ENCODE measurements around the gene GAPDH. TPM values are rescaled to one million over a fixed set of nuclear protein-coding genes. Genes with fewer than 3 reads are reported as not detected.

The GAPDH gene
- total and polyA plus RNA-seq, 10 of the 15 experiments (the other 5 are each of a cell fraction or from before 2014, with no cell fraction given), result 5,606 to 14,240 (median 9,400) TPM

GRCh38 chr12:6538420-6539313 is 4.3 kb downstream of the GAPDH start:
- Histone ChIP-seq H3K27me3 (replicated peaks in 1 of 2; ENCODE audit: control insufficient read depth in 2 of 2, insufficient read depth in 2 of 2, low read length in 1 of 2) (no peaks in the 10 kb centered on the region), H3K4me3 (no peak overlapping the region; the same call in 1 of the 2 replicates), H2AFZ (ENCODE audit: control insufficient read depth, low read depth, low read length) (no peak overlapping the region), H4K20me1 (ENCODE audit: control insufficient read depth, insufficient read depth) (peaks cover 24% of the 10 kb centered on the region), H3K4me1 (ENCODE audit: control insufficient read depth, insufficient read depth, low read length) (peaks cover 26% of the 10 kb centered on the region), H3K36me3 (ENCODE audit: control insufficient read depth in 2 of 2, insufficient read depth in 2 of 2, low read length in 1 of 2) (peaks cover 24 to 30% of the 10 kb centered on the region in 2 experiments; a peak in 3 of 4 replicates), H3K9ac (ENCODE audit: control insufficient read depth, insufficient read depth, low read length) (peak overlapping the region; percentile 22; the same call in 1 of the 2 replicates), H3K27ac (ENCODE audit: control insufficient read depth, insufficient read depth) (peak overlapping the region; percentile 9; the same call in 1 of the 2 replicates), H3K79me2 (ENCODE audit: control insufficient read depth, insufficient read depth, low read length) (peaks cover 48% of the 10 kb centered on the region), H3K4me2 (ENCODE audit: control insufficient read depth, insufficient read depth) (peak overlapping the region; percentile 98), H3K9me3 (replicated peaks; ENCODE audit: control insufficient read depth, insufficient read depth, low read length) (no peaks in the 10 kb centered on the region)
- intact Hi-C loops (cut with micrococcal nuclease; ENCODE audit: unreplicated experiment), result loop anchor here (1.0 to 5.0 kb wide), 2 partner anchors 71 to 115 kb away; no protein-coding TSS in a partner anchor
- no peak for DNase-seq (ENCODE audit: low read depth, low spot score)
- ATAC-seq, result no peak
- BruUV-seq (replicated peaks), result no TSS peak
- no peak for FAIRE-seq
- CTCF ChIA-PET, result interaction anchor here (0.7 to 7.7 kb wide), 44 partner anchors 7 to 329 kb away, joined by 3 to 91 read pairs (median 5); partner anchors contain the start of genes CD27, IFFO1, MRPL51 and NOP2
- RAD21 ChIA-PET (ENCODE audit: unreplicated experiment), result interaction anchor here (0.9 to 6.9 kb wide), 18 partner anchors 15 to 220 kb away, joined by 3 to 67 read pairs (median 6); partner anchors contain the start of genes MLF2, TAPBPL, VAMP1 and ZNF384
- POLR2A ChIA-PET, result interaction anchor here (0.8 to 4.3 kb wide), 11 partner anchors 9 to 212 kb away, joined by 3 to 19 read pairs (median 4); partner anchors contain the start of genes MRPL51, NOP2, TAPBPL and VAMP1
- WGBS (ENCODE audit: insufficient coverage, insufficient replicate concordance, low lambda C conversion rate, missing lambda C conversion rate), result 12% methylated on average over 24 of the region's 24 CpGs
- SMC1A ChIA-PET (ENCODE audit: uncharacterized antibody, unreplicated experiment), result interaction anchor here (0.6 to 7.9 kb wide), 19 partner anchors 10 to 216 kb away, joined by 3 to 83 read pairs (median 5); partner anchors contain the start of gene TAPBPL
- in situ Hi-C loops (cut with MboI), result no loop called here
- TF ChIP-seq NFXL1 (IDR thresholded peaks at IDR 0.05; ENCODE audit: borderline replicate concordance), result no peak
- TF ChIP-seq SPI1 (IDR thresholded peaks at IDR 0.05; ENCODE audit: borderline replicate concordance, insufficient read depth, low read depth, low read length), result no peak
- TF ChIP-seq RAD21 (IDR thresholded peaks at IDR 0.05; ENCODE audit: insufficient read depth, low read depth, low read length), result no peak
- TF ChIP-seq CTCF (IDR thresholded peaks at IDR 0.05 in 2 of 3, conservative IDR thresholded peaks at IDR 0.05 in 1 of 3; ENCODE audit: control insufficient read depth in 2 of 3, extremely low read depth in 1 of 3, insufficient read depth in 1 of 3, low read depth in 3 of 3, low read length in 3 of 3), result no peak
- TF ChIP-seq, protein P1, sequence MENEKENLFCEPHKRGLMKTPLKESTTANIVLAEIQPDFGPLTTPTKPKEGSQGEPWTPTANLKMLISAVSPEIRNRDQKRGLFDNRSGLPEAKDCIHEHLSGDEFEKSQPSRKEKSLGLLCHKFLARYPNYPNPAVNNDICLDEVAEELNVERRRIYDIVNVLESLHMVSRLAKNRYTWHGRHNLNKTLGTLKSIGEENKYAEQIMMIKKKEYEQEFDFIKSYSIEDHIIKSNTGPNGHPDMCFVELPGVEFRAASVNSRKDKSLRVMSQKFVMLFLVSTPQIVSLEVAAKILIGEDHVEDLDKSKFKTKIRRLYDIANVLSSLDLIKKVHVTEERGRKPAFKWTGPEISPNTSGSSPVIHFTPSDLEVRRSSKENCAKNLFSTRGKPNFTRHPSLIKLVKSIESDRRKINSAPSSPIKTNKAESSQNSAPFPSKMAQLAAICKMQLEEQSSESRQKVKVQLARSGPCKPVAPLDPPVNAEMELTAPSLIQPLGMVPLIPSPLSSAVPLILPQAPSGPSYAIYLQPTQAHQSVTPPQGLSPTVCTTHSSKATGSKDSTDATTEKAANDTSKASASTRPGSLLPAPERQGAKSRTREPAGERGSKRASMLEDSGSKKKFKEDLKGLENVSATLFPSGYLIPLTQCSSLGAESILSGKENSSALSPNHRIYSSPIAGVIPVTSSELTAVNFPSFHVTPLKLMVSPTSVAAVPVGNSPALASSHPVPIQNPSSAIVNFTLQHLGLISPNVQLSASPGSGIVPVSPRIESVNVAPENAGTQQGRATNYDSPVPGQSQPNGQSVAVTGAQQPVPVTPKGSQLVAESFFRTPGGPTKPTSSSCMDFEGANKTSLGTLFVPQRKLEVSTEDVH (IDR thresholded peaks at IDR 0.05; ENCODE audit: low read depth, partially characterized antibody), result no peak
- no peak for TF ChIP-seq ZNF217 (IDR thresholded peaks at IDR 0.05)
- TF ChIP-seq TBL1XR1 (IDR thresholded peaks at IDR 0.05; ENCODE audit: low read depth, low read length), result peak; percentile 22; the same call in 1 of the 2 replicates
- TF ChIP-seq KDM1A (IDR thresholded peaks at IDR 0.05; ENCODE audit: borderline replicate concordance), result no peak
- no peak for TF ChIP-seq MEF2B (IDR thresholded peaks at IDR 0.05; ENCODE audit: partially characterized antibody, poor library complexity, severe bottlenecking)
- TF ChIP-seq BMI1 (IDR thresholded peaks at IDR 0.05; ENCODE audit: borderline replicate concordance), result 0 out of 2 replicates have a peak, but pooled peaks have one; percentile 27
- no peak for TF ChIP-seq MEF2A (IDR thresholded peaks at IDR 0.05; ENCODE audit: insufficient read depth, low read depth, low read length)
- TF ChIP-seq, protein P2, sequence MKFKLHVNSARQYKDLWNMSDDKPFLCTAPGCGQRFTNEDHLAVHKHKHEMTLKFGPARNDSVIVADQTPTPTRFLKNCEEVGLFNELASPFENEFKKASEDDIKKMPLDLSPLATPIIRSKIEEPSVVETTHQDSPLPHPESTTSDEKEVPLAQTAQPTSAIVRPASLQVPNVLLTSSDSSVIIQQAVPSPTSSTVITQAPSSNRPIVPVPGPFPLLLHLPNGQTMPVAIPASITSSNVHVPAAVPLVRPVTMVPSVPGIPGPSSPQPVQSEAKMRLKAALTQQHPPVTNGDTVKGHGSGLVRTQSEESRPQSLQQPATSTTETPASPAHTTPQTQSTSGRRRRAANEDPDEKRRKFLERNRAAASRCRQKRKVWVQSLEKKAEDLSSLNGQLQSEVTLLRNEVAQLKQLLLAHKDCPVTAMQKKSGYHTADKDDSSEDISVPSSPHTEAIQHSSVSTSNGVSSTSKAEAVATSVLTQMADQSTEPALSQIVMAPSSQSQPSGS (IDR thresholded peaks at IDR 0.05; ENCODE audit: low read length), result no peak
- TF ChIP-seq TAF1 (IDR thresholded peaks at IDR 0.05; ENCODE audit: borderline replicate concordance, low read depth, low read length), result no peak; the same call in 1 of the 2 replicates
- TF ChIP-seq RAD51 (IDR thresholded peaks at IDR 0.05), result no peak
